Measurements from ENCODE around the gene CKS1B. TPM values are rescaled to one million over a fixed set of nuclear protein-coding genes. Genes with fewer than 3 reads are reported as not detected.

CKS1B gene
- total and polyA plus RNA-seq, 9 of the 15 experiments (the other 6 are each of a cell fraction or from before 2014, with no cell fraction given): 215 to 1,103 (median 460) TPM

DNA sequence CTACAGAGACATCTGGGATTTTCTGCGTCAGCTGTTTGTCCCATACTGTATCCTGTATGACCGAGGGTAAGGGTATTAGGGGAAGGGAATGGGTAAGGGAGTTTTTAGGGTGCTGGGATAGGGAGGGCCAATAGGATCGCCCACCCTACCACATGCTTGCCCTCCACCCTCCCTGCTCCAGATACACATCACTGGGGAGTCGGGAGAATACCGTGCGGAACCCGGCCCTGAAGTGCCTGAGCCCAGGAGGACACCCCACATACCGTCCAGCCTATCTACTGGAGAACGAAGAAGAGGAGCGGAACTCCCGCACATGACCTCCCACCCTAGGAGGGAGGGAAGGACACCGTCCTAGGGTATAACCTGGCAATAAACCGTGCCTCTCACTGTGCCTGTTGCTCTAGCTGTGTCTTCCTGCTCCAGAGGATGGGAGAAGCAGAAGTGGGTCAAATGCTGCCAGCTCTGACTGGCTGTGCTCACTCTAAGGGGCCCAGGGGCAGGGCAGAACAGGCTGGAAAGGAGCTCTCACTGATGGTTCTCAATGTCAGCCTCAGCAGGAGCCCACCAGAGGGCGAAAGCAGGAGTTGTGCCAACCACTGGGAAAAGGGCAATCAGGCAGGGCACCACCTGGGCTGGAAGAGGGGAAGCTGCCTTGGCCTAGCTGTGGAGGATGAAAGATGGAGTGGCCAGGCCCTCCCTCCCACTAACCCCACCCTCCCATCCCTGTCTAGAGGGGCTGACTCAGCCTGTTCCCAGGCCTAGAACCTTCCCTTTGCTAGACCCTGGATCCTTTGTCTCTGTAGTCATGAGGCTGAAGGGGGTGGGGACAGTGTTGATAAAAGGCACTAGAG is 18.5 kb downstream of the CKS1B start (continued):
- no peak for TF ChIP-seq ZNF133 (CRISPR knock-in tag; IDR thresholded peaks at IDR 0.05)
- TF ChIP-seq TBL1XR1 (IDR thresholded peaks at IDR 0.05; ENCODE audit: low read length in 2 of 2): 0 out of 4 replicates have a peak, but pooled peaks of 1 of the 2 experiments have one; percentile 28
- no peak for TF ChIP-seq RBM15 (IDR thresholded peaks at IDR 0.05; ENCODE audit: insufficient read depth, low read length)
- TF ChIP-seq GATAD2A (IDR thresholded peaks at IDR 0.05): no peak
- no peak for TF ChIP-seq SMARCC2 (IDR thresholded peaks at IDR 0.05; ENCODE audit: low read depth)
- no peak for TF ChIP-seq ZNF707 (CRISPR knock-in tag; conservative IDR thresholded peaks at IDR 0.05)
- TF ChIP-seq, protein P1, sequence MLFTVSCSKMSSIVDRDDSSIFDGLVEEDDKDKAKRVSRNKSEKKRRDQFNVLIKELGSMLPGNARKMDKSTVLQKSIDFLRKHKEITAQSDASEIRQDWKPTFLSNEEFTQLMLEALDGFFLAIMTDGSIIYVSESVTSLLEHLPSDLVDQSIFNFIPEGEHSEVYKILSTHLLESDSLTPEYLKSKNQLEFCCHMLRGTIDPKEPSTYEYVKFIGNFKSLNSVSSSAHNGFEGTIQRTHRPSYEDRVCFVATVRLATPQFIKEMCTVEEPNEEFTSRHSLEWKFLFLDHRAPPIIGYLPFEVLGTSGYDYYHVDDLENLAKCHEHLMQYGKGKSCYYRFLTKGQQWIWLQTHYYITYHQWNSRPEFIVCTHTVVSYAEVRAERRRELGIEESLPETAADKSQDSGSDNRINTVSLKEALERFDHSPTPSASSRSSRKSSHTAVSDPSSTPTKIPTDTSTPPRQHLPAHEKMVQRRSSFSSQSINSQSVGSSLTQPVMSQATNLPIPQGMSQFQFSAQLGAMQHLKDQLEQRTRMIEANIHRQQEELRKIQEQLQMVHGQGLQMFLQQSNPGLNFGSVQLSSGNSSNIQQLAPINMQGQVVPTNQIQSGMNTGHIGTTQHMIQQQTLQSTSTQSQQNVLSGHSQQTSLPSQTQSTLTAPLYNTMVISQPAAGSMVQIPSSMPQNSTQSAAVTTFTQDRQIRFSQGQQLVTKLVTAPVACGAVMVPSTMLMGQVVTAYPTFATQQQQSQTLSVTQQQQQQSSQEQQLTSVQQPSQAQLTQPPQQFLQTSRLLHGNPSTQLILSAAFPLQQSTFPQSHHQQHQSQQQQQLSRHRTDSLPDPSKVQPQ (CRISPR knock-in tag; IDR thresholded peaks at IDR 0.05; ENCODE audit: borderline replicate concordance): peak; percentile 64; the same call in 1 of the 2 replicates
- TF ChIP-seq ZNF766 (CRISPR knock-in tag; conservative IDR thresholded peaks at IDR 0.05): no peak
- TF ChIP-seq RCOR1 (IDR thresholded peaks at IDR 0.05; ENCODE audit: borderline replicate concordance in 1 of 2, low read depth in 2 of 2, low read length in 2 of 2): peak in 1 of 2 experiments; percentile 69; a peak in 1 of 4 replicates
- peak; percentile 66 for TF ChIP-seq FOSL1 (tag; conservative IDR thresholded peaks at IDR 0.05)
- TF ChIP-seq HMBOX1 (IDR thresholded peaks at IDR 0.05): no peak
- TF ChIP-seq L3MBTL2 (IDR thresholded peaks at IDR 0.05): no peak
- TF ChIP-seq SNIP1 (IDR thresholded peaks at IDR 0.05; ENCODE audit: low read depth): no peak
- TF ChIP-seq, protein P2, sequence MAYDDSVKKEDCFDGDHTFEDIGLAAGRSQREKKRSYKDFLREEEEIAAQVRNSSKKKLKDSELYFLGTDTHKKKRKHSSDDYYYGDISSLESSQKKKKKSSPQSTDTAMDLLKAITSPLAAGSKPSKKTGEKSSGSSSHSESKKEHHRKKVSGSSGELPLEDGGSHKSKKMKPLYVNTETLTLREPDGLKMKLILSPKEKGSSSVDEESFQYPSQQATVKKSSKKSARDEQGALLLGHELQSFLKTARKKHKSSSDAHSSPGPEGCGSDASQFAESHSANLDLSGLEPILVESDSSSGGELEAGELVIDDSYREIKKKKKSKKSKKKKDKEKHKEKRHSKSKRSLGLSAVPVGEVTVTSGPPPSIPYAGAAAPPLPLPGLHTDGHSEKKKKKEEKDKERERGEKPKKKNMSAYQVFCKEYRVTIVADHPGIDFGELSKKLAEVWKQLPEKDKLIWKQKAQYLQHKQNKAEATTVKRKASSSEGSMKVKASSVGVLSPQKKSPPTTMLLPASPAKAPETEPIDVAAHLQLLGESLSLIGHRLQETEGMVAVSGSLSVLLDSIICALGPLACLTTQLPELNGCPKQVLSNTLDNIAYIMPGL (CRISPR knock-in tag; IDR thresholded peaks at IDR 0.05): no peak
- TF ChIP-seq MAFF (IDR thresholded peaks at IDR 0.05; ENCODE audit: low read length): no peak
- TF ChIP-seq, protein P3, sequence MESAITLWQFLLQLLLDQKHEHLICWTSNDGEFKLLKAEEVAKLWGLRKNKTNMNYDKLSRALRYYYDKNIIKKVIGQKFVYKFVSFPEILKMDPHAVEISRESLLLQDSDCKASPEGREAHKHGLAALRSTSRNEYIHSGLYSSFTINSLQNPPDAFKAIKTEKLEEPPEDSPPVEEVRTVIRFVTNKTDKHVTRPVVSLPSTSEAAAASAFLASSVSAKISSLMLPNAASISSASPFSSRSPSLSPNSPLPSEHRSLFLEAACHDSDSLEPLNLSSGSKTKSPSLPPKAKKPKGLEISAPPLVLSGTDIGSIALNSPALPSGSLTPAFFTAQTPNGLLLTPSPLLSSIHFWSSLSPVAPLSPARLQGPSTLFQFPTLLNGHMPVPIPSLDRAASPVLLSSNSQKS (CRISPR knock-in tag; IDR thresholded peaks at IDR 0.05): no peak
- peak; percentile 18; the same call in 1 of the 2 replicates for TF ChIP-seq EP300 (IDR thresholded peaks at IDR 0.05; ENCODE audit: low read length)
- TF ChIP-seq, protein P4, sequence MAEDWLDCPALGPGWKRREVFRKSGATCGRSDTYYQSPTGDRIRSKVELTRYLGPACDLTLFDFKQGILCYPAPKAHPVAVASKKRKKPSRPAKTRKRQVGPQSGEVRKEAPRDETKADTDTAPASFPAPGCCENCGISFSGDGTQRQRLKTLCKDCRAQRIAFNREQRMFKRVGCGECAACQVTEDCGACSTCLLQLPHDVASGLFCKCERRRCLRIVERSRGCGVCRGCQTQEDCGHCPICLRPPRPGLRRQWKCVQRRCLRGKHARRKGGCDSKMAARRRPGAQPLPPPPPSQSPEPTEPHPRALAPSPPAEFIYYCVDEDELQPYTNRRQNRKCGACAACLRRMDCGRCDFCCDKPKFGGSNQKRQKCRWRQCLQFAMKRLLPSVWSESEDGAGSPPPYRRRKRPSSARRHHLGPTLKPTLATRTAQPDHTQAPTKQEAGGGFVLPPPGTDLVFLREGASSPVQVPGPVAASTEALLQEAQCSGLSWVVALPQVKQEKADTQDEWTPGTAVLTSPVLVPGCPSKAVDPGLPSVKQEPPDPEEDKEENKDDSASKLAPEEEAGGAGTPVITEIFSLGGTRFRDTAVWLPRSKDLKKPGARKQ (CRISPR knock-in tag; IDR thresholded peaks at IDR 0.05): no peak
- no peak for TF ChIP-seq ZFP1 (CRISPR knock-in tag; IDR thresholded peaks at IDR 0.05)
